Measurements from ENCODE around the gene USH2A.

GRCh38 chr1:215887627-215888026 is 535.6 kb downstream of the USH2A start:
- no peak for TF ChIP-seq CTCF (IDR thresholded peaks at IDR 0.05)
- TF ChIP-seq POLR2A (IDR thresholded peaks at IDR 0.05) = no peak

Data from prostate gland (tissue), 2 donors.